A549 (cell line): ENCODE measurements around the gene GLIPR2. TPM values are rescaled to one million over a fixed set of nuclear protein-coding genes. Genes with fewer than 3 reads are reported as not detected.

ENCODE experiments used
- ATAC-seq, 2 experiments: fragments of 200-7000 bp in 1 of 2; fragments of >200 bp in 1 of 2; cut with Nextera tagmentation in 1 of 2; cut with Tn5 transposase in 1 of 2; 3 replicates each; pipeline versions ENCODE4 v1.8.0 to v1.9.1; 2018 to 2020; ENCODE audit warnings: mild to moderate bottlenecking in 1 of 2, moderate library complexity in 1 of 2
- CTCF ChIA-PET: fragments of 300-600 bp; sonication (Branson Sonifier 250); formaldehyde crosslinking; extraction: SDS; loops from one replicate; lab custom pipeline; 2021; ENCODE audit warnings: antibody characterized with exemption, inconsistent platforms; lab: Yijun Ruan, JAX
- POLR2A ChIA-PET: fragments of 350-600 bp; formaldehyde crosslinking; extraction: SDS; loops from one replicate; lab custom pipeline; 2021; ENCODE audit warnings: antibody characterized with exemption, inconsistent platforms; lab: Yijun Ruan, JAX
- DNase-seq, 2 experiments: peaks; one replicate each; pipeline versions ENCODE4 v3.0.0 to v3.0.0-alpha.2; 2011 to 2016; ENCODE audit warnings: low read depth in 1 of 2, low spot score in 1 of 2
- FAIRE-seq: peaks from 2 replicates; lab custom pipeline; 2011; peaks lifted over from hg19 to GRCh38; lab: Jason Lieb, UNC
- H3K27ac ChIP-seq, 2 experiments: fragments of >200 bp; sonication (Bioruptor Twin); formaldehyde crosslinking; 3 replicates each; pipeline ENCODE4 v1.5.1; 2016 to 2017
- H3K4me1 ChIP-seq: fragments of >200 bp; sonication (Bioruptor Twin); formaldehyde crosslinking; 3 replicates; pipeline ENCODE4 v1.6.1; 2016
- H3K4me2 ChIP-seq: fragments of >200 bp; sonication (Bioruptor Twin); formaldehyde crosslinking; 3 replicates; pipeline ENCODE4 v1.6.1; 2016
- H3K4me3 ChIP-seq: fragments of >200 bp; sonication (Bioruptor Twin); formaldehyde crosslinking; 3 replicates; pipeline ENCODE4 v1.5.1; 2016
- H3K9me3 ChIP-seq: fragments of >200 bp; sonication (Bioruptor Twin); formaldehyde crosslinking; 3 replicates; pipeline ENCODE4 v1.6.1; 2016
- CBX2 ChIP-seq: fragments of 200-600 bp; sonication (generic); IDR thresholded peaks from 2 replicates; pipeline ENCODE4 v1.6.1; 2016; ENCODE audit warnings: low read depth, mild to moderate bottlenecking, borderline replicate concordance
- EHMT2 ChIP-seq: fragments of 200-600 bp; sonication (generic); IDR thresholded peaks from 2 replicates; pipeline ENCODE4 v1.6.1; 2016; ENCODE audit warnings: antibody characterized with exemption, low read depth, mild to moderate bottlenecking, moderate library complexity
- ESRRA ChIP-seq: fragments of 150-350 bp; IDR thresholded peaks from 2 replicates; pipeline ENCODE4 v1.6.1; 2014; ENCODE audit warnings: mild to moderate bottlenecking, low read length, borderline replicate concordance
- FOSB ChIP-seq: fragments of 250-450 bp; sonication (Bioruptor Pico); IDR thresholded peaks from 2 replicates; pipeline ENCODE4 v1.5.0; 2020; ENCODE audit warnings: mild to moderate bottlenecking, moderate library complexity
- FOSL2 ChIP-seq, 2 experiments: fragments of 450-650 bp in 1 of 2; fragments of >200 bp in 1 of 2; sonication (Bioruptor Twin) in 1 of 2; formaldehyde crosslinking; IDR thresholded peaks; 2 replicates each; pipeline versions ENCODE4 v1.5.0 to v1.6.1; 2016 to 2020; ENCODE audit warnings: mild to moderate bottlenecking in 1 of 2, moderate library complexity in 1 of 2
- GATA3 ChIP-seq: IDR thresholded peaks from 2 replicates; pipeline ENCODE4 v1.6.1; 2012; ENCODE audit warnings: borderline replicate concordance
- HOXB5 ChIP-seq: fragments of 250-450 bp; sonication (Bioruptor Pico); IDR thresholded peaks from 2 replicates; pipeline ENCODE4 v1.5.0; 2020; ENCODE audit warnings: mild to moderate bottlenecking, moderate library complexity
- JUNB ChIP-seq: fragments of >200 bp; sonication (Bioruptor Twin); formaldehyde crosslinking; IDR thresholded peaks from 2 replicates; pipeline ENCODE4 v1.6.1; 2016
- MYC ChIP-seq: IDR thresholded peaks from 2 replicates; pipeline ENCODE4 v1.6.1; 2012; ENCODE audit warnings: mild to moderate bottlenecking, inconsistent platforms, low read length, improper control_type of control experiment, borderline replicate concordance
- POLR2A ChIP-seq: IDR thresholded peaks from 2 replicates; pipeline ENCODE4 v1.6.1; 2012; ENCODE audit warnings: mild to moderate bottlenecking, low read length
- RNF2 ChIP-seq: fragments of 200-600 bp; sonication (generic); IDR thresholded peaks from 2 replicates; pipeline ENCODE4 v1.6.1; 2016; ENCODE audit warnings: low read depth, mild to moderate bottlenecking, antibody characterized with exemption, moderate library complexity, borderline replicate concordance
- SMC3 ChIP-seq: fragments of >200 bp; sonication (Bioruptor Twin); formaldehyde crosslinking; IDR thresholded peaks from 3 replicates; pipeline ENCODE4 v1.6.1; 2018; ENCODE audit warnings: inconsistent platforms
- ZFP36 ChIP-seq: fragments of 450-650 bp; IDR thresholded peaks from 2 replicates; pipeline ENCODE4 v1.6.1; 2014; ENCODE audit warnings: borderline replicate concordance; ENCODE audit not compliant: partially characterized antibody
- ZNF302 ChIP-seq: fragments of 250-450 bp; sonication (Bioruptor Pico); IDR thresholded peaks from 2 replicates; pipeline ENCODE4 v1.9.0; 2021; ENCODE audit warnings: inconsistent platforms, mild to moderate bottlenecking, moderate library complexity
- WGBS: methylation state at CpG from one replicate; pipeline ENCODE4 v1.1.6; 2017; ENCODE audit errors: missing lambda C conversion rate; 5-methylcytosine and 5-hydroxymethylcytosine counted together
- polyA plus RNA-seq, 4 experiments: library from polyadenylated mRNA; depleted of rRNA in 3 of 4; stranded (reverse); fragments of >200 nt; fragmentation: RNase III in 1 of 4; extraction: RNeasy Plus Mini Kit Qiagen cat#74134 plus additional on column Dnase treatment in 1 of 4; gene quantifications; 2 replicates in 3 of 4; 3 replicates in 1 of 4; pipeline ENCODE4 v1.2.3, GENCODE V29; 2011 to 2017
- TF ChIP-seq, protein P1 (sequence below): fragments of >200 bp; sonication (Bioruptor Twin); formaldehyde crosslinking; IDR thresholded peaks from 3 replicates; pipeline ENCODE4 v1.5.1; 2016
- TF ChIP-seq, protein P2 (sequence below): IDR thresholded peaks from 2 replicates; pipeline ENCODE4 v1.6.1; 2012
- TF ChIP-seq, protein P3 (sequence below): fragments of 200-600 bp; sonication (generic); IDR thresholded peaks from 2 replicates; pipeline ENCODE4 v1.6.1; 2016; ENCODE audit warnings: antibody characterized with exemption, mild to moderate bottlenecking, moderate library complexity

The GLIPR2 gene
- polyA plus RNA-seq, 2 of the 4 experiments (the other 2 are of a cell fraction): 9.0 to 16.0 TPM

DNA sequence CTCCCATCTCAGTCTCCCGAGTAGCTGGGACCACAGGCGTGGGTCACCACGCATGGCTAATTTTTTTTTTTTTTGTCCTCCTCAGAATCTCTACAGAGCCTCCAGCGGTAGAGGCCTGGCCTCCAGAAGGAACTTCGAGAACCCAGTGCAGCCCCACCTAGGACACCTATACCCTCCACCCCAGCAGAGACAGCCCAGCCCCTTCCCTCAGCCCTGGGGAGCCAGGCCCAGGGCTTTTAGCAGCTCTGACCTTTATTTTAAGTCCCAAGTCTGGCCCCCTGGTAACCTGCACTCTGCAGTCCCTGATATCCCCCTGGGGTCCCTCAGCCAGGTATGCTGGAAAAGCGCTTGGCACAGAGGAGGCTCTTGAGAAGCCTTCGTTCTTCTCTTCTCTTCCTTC lies 5.2 kb downstream of the GLIPR2 start:
- 90% methylated on average over 7 of the region's 7 CpGs for WGBS
- H3K4me2 ChIP-seq: no peak overlapping the region
- ATAC-seq: no peak
- no peak overlapping the region for H3K27ac ChIP-seq
- ChIA-PET CTCF (interaction anchor here (0.6 to 9.9 kb wide), 18 partner anchors 9 to 353 kb away, joined by 3 to 176 read pairs (median 4); partner anchors contain the start of gene CCIN), POLR2A (no interaction called here)
- peaks cover 12% of the 10 kb centered on the region; the same call in 1 of the 3 replicates for H3K4me1 ChIP-seq
- peaks cover 12% of the 10 kb centered on the region; the same call in 2 of the 3 replicates for H3K9me3 ChIP-seq
- no peak for TF ChIP-seq POLR2A
- TF ChIP-seq, protein P1, sequence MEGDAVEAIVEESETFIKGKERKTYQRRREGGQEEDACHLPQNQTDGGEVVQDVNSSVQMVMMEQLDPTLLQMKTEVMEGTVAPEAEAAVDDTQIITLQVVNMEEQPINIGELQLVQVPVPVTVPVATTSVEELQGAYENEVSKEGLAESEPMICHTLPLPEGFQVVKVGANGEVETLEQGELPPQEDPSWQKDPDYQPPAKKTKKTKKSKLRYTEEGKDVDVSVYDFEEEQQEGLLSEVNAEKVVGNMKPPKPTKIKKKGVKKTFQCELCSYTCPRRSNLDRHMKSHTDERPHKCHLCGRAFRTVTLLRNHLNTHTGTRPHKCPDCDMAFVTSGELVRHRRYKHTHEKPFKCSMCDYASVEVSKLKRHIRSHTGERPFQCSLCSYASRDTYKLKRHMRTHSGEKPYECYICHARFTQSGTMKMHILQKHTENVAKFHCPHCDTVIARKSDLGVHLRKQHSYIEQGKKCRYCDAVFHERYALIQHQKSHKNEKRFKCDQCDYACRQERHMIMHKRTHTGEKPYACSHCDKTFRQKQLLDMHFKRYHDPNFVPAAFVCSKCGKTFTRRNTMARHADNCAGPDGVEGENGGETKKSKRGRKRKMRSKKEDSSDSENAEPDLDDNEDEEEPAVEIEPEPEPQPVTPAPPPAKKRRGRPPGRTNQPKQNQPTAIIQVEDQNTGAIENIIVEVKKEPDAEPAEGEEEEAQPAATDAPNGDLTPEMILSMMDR: no peak
- no peak for TF ChIP-seq CBX2
- no peak for TF ChIP-seq ZFP36
- TF ChIP-seq RNF2: no peak
- no peak for DNase-seq
- no peak overlapping the region for H3K4me3 ChIP-seq
- FAIRE-seq: no peak

DNA sequence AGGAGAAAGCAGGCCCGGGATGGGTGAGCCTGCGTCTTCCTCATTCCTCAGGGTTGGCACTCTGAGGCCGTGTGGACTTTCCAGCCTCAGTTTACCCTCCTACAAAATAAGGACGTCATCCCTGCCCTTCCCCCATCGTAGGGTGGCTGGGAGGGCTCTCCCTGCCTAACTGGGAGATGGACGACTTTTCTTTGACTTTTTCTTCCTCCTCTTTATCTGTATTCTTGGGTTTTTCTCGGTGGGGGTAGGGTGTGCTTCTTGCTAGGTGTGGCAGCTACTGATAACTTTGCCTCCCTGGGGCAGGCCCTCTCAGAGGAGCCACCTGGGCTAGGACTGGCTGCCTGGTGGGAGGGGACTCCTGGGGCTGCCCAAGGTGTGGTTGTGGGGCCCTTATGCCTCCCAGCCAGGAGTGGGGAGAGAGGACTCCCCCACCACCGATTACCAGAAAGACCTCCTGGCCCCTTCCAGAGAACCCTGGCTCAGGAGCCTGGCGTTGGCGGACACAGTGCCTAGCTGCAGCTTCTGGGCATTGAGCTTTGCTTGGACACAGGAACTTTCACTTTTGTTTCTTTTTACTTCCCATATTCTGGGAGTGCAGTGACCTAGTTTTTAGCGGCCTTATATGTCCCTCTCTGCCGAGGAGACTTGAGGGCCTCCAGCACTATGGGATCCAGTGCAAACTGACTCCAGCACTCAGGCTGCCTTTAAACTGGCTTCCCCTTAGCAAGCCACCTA lies 6.1 kb downstream of the GLIPR2 start:
- FAIRE-seq: no peak
- ATAC-seq: no peak
- WGBS: 68% methylated on average over 12 of the region's 12 CpGs

More for the DNA sequence above, 6.1 kb downstream of the GLIPR2 start:
- POLR2A ChIA-PET: no interaction called here
- TF ChIP-seq GATA3 (no peak), FOSB (CRISPR knock-in tag) (no peak), FOSL2 (IDR thresholded peaks at IDR 0.05) (no peak), FOSL2 (CRISPR knock-in tag; IDR thresholded peaks at IDR 0.05) (no peak), SMC3 (no peak), ZFP36 (no peak), ZNF302 (CRISPR knock-in tag) (no peak), ESRRA (no peak), HOXB5 (CRISPR knock-in tag) (no peak), JUNB (no peak), EHMT2 (no peak), MYC (no peak)
- TF ChIP-seq, protein P2, sequence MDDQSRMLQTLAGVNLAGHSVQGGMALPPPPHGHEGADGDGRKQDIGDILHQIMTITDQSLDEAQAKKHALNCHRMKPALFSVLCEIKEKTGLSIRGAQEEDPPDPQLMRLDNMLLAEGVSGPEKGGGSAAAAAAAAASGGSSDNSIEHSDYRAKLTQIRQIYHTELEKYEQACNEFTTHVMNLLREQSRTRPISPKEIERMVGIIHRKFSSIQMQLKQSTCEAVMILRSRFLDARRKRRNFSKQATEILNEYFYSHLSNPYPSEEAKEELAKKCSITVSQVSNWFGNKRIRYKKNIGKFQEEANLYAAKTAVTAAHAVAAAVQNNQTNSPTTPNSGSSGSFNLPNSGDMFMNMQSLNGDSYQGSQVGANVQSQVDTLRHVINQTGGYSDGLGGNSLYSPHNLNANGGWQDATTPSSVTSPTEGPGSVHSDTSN: no peak
- TF ChIP-seq, protein P3, sequence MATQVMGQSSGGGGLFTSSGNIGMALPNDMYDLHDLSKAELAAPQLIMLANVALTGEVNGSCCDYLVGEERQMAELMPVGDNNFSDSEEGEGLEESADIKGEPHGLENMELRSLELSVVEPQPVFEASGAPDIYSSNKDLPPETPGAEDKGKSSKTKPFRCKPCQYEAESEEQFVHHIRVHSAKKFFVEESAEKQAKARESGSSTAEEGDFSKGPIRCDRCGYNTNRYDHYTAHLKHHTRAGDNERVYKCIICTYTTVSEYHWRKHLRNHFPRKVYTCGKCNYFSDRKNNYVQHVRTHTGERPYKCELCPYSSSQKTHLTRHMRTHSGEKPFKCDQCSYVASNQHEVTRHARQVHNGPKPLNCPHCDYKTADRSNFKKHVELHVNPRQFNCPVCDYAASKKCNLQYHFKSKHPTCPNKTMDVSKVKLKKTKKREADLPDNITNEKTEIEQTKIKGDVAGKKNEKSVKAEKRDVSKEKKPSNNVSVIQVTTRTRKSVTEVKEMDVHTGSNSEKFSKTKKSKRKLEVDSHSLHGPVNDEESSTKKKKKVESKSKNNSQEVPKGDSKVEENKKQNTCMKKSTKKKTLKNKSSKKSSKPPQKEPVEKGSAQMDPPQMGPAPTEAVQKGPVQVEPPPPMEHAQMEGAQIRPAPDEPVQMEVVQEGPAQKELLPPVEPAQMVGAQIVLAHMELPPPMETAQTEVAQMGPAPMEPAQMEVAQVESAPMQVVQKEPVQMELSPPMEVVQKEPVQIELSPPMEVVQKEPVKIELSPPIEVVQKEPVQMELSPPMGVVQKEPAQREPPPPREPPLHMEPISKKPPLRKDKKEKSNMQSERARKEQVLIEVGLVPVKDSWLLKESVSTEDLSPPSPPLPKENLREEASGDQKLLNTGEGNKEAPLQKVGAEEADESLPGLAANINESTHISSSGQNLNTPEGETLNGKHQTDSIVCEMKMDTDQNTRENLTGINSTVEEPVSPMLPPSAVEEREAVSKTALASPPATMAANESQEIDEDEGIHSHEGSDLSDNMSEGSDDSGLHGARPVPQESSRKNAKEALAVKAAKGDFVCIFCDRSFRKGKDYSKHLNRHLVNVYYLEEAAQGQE: no peak
- TF ChIP-seq, all 56 proteins: peak for 0
- Histone ChIP-seq H3K4me3 (no peak overlapping the region), H3K27ac (peak overlapping the region in 1 of 2 experiments; percentile 43; a peak in 1 of 6 replicates), H3K4me2 (no peak overlapping the region), H3K4me1 (peaks cover 7% of the 10 kb centered on the region; the same call in 1 of the 3 replicates), H3K9me3 (peaks cover 12% of the 10 kb centered on the region; the same call in 2 of the 3 replicates)
- CTCF ChIA-PET: interaction anchor here (0.7 to 9.9 kb wide), 11 partner anchors 8 to 121 kb away, joined by 3 to 176 read pairs (median 8); partner anchors contain the start of genes CCIN and CLTA
- DNase-seq: no peak
